Activated T-cell treated with anti-CD3 and anti-CD28 coated beads, Interleukin-2, amount 50 U/mL, for 72 hours (primary cell): ENCODE results near the gene SEM1. TPM values are rescaled to one million over a fixed set of nuclear protein-coding genes. Genes with fewer than 3 reads are reported as not detected.
"Not testable (repeated sequence)": the region's sequence is repeated elsewhere in the genome, so short reads cannot be mapped to it uniquely, and the experiment has no call there.

Source experiments
- ATAC-seq, 2 donors: fragments of 150-1000 bp; cut with Tn5 transposase; replicated peaks in 1 of 2; 2 replicates each; pipeline ENCODE4 v1.10.0; 2021; ENCODE audit warnings: moderate library complexity in 2 of 2, mild to moderate bottlenecking in 1 of 2
- DNase-seq, 2 donors: peaks; one replicate each; pipeline ENCODE4 v3.0.0; 2021 to 2022; ENCODE audit warnings: mixed read lengths in 1 of 2
- H3K27ac Mint-ChIP-seq: one replicate; pipeline ENCODE4 v1.8.0; 2022; ENCODE audit warnings: mild to moderate bottlenecking, moderate library complexity, mixed read lengths
- H3K27me3 Mint-ChIP-seq: one replicate; pipeline ENCODE4 v1.8.0; 2022; ENCODE audit warnings: low read depth, mixed read lengths
- H3K36me3 Mint-ChIP-seq, 2 donors: one replicate each; pipeline ENCODE4 v1.8.0; 2022; ENCODE audit warnings: mixed read lengths in 2 of 2, mild to moderate bottlenecking in 1 of 2; ENCODE audit not compliant: insufficient read depth in 2 of 2
- H3K4me1 Mint-ChIP-seq: one replicate; pipeline ENCODE4 v1.8.0; 2022; ENCODE audit warnings: low read depth, mixed read lengths
- H3K4me3 Mint-ChIP-seq, 2 donors: one replicate each; pipeline ENCODE4 v1.8.0; 2022; ENCODE audit warnings: mild to moderate bottlenecking in 2 of 2, mixed read lengths in 2 of 2, moderate library complexity in 2 of 2
- H3K9me3 Mint-ChIP-seq, 2 donors: one replicate each; pipeline ENCODE4 v1.8.0; 2022; ENCODE audit warnings: mixed read lengths in 2 of 2
- total RNA-seq, 2 donors: library from RNA; stranded (reverse); gene quantifications; one replicate each; pipeline ENCODE4 v1.2.3, GENCODE V29; 2022

Gene SEM1
- total RNA-seq, 2 donors from 2014 or later = 22.8 to 31.1 TPM

DNA sequence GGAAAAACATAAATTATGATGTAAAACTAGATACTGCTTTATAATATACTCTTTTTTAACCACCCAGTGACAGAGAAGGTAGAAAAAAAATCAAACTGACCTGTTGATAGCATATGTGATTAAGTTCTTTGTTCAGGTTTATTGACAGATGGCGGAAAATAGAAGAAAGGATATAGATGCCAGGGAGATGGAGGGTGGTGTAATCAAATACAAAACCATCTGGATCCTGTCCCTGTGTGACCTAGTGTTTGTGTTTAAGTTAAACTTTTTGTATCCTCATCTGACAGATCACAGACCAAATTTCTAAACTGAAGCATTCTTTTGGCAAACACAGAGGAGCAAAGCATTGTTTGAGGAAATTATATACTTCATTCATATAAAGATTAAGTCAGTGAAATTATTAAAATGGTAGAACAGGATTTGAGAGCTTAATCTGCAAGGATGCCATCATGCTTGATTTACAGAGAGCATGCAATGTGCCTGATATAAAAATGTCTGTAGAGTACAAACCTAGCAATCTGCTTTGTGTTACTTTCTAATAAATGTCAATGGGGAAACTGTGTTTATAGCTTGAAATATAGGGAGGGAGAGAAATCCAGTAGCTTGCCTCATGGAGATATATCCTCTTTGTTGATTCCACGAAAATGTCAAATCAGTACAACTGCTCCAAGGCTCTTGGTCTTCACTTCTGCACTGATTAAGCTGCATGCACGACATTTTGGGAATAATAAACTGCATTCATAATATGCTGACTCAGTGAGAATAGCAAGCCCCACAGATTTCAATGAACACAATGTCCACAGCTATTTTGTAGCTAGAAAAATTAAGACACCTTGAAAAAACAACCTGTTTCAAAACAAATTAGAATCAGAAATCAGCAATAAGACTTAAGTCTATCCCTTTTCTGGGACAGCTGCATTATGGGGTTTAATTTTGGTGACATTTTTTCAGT is 39.0 kb downstream of the SEM1 start:
- Mint-ChIP-seq H3K9me3 (no peaks in the 10 kb centered on the region), H3K36me3 (peaks cover 0 to 4% of the 10 kb centered on the region in 2 donors), H3K27ac (no peak overlapping the region)

DNA sequence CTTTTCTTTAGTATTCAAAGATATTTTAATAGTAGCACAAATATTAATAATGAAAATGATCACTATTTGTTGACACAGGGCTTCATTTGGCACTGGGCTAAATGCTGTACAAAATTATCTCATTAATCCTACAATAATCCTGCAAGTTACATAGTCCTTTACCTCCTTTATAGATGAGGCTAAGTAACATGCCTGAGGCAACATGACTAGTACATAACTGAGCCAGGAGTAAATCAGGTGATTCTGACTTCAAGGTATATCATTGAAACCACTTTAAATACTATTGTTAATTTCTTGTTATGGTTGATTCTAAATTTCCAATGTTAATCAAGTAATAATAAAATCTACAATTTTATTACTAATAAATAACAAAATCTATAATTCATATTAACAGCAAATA is 39.8 kb downstream of the SEM1 start:
- Mint-ChIP-seq H3K9me3 (no peaks in the 10 kb centered on the region), H3K4me1 (no peaks in the 10 kb centered on the region), H3K4me3 (no peak overlapping the region), H3K27me3 (no peaks in the 10 kb centered on the region), H3K27ac (no peak overlapping the region), H3K36me3 (peaks cover 0 to 4% of the 10 kb centered on the region in 2 donors)
- no peak for DNase-seq
- no peak for ATAC-seq

More for the DNA sequence above, 39.0 kb downstream of the SEM1 start:
- DNase-seq (no peak), ATAC-seq (no peak)
- Mint-ChIP-seq H3K27me3 (no peaks in the 10 kb centered on the region), H3K4me3 (no peak overlapping the region), H3K4me1 (no peaks in the 10 kb centered on the region)

DNA sequence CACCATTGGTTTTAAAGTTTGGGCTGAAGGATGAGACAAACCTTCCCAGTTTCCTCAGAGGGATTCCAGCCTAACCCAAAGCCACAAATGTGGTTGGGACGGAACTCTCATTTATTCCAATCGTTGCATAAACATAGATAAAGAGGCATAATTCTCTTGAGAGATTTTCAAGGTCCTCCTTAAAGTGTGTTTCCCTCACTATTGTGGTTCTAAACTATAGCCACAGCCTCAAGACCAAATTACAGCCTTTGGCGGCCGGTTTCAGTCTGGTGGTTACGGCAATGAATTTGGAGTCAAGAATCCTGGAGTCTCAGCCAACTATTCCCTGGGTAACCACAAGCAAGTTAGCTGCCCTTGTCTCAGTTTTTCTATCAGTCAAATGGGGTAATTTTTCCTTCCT is 42.6 kb downstream of the SEM1 start:
- no peaks in the 10 kb centered on the region for H3K9me3 Mint-ChIP-seq
- no peak for ATAC-seq
- no peaks in the 10 kb centered on the region for H3K4me1 Mint-ChIP-seq
- no peak for DNase-seq
- H3K4me3 Mint-ChIP-seq = no peak overlapping the region
- no peak overlapping the region for H3K27ac Mint-ChIP-seq
- H3K27me3 Mint-ChIP-seq = no peaks in the 10 kb centered on the region
- peaks cover 0 to 4% of the 10 kb centered on the region in 2 donors for H3K36me3 Mint-ChIP-seq

DNA sequence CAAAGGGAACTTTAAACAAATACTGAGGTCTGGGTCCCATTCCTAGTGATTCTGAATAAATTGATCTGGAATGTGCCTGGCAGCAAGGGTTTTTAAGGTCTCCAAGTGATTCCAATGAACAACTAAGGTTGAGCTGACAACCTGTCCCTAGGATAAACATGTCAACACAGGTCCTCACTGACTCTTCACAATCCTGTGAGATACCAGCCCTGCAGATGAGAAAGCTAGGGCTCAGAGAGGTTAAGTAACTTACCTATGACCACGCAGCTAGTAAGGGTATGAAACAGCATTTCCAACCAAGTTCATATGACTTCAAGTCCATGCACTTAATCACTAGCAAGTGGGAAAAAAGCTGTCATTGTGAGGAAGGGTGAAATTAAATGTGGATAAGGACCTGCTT is 44.0 kb downstream of the SEM1 start:
- Mint-ChIP-seq H3K4me1 (no peaks in the 10 kb centered on the region), H3K4me3 (no peak overlapping the region), H3K36me3 (peaks cover 0 to 4% of the 10 kb centered on the region in 2 donors), H3K9me3 (no peaks in the 10 kb centered on the region), H3K27me3 (no peaks in the 10 kb centered on the region), H3K27ac (no peak overlapping the region)
- DNase-seq = no peak
- no peak for ATAC-seq

DNA sequence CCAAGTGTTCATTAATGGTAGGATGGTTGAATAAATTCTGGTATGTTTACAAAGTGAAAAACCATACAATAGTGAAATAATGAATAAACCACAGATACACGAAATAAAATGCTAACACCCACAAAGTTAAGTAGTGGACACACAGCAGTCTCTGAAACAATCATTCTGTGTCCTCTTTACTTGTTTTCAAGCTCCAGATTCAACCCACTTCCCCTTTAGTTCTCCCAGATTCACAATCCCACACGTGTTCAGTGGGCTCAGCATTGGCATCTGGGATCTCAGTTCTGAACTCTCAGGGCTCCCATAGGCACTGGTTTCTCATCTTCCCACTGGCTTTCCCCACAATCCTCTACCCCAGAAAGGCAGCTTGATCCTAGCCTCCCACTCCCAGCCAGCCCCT is 44.9 kb downstream of the SEM1 start:
- ATAC-seq (no peak), DNase-seq (no peak)
- no peak overlapping the region for H3K4me3 Mint-ChIP-seq
- H3K4me1 Mint-ChIP-seq = no peaks in the 10 kb centered on the region
- no peaks in the 10 kb centered on the region for H3K27me3 Mint-ChIP-seq
- no peaks in the 10 kb centered on the region for H3K9me3 Mint-ChIP-seq
- H3K27ac Mint-ChIP-seq = no peak overlapping the region
- H3K36me3 Mint-ChIP-seq = no peaks in the 10 kb centered on the region

DNA sequence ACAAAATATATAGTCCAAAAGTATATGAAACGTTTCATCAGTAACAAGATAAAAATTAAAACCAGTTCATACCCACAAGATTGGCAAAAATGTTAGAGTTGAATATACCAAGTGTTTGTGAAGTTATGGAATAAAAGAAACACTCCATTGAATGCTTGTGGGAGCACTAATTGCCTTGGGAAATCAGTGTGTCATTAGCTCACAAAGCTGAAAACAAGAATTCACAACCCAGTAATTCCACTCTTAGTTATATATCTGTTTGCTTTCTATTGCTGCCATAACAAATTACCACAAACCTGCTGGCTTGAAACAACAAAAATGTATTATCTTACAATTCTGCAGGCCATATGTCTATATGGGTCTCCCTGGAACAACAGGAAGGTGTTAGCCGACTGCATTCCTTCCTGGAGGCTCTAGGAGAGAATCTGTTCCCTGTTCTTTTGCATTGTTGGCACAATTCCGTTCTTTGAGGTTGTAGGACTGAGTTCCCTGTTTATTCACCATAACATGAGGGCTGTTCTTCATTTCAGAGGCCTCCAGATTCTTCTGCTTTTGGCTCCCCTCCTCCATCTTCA is 45.7 kb downstream of the SEM1 start:
- Mint-ChIP-seq H3K9me3 (no peaks in the 10 kb centered on the region), H3K36me3 (no peaks in the 10 kb centered on the region), H3K4me3 (no peak overlapping the region), H3K4me1 (no peaks in the 10 kb centered on the region), H3K27ac (no peak overlapping the region), H3K27me3 (no peaks in the 10 kb centered on the region)
- no peak for ATAC-seq
- DNase-seq = no peak

DNA sequence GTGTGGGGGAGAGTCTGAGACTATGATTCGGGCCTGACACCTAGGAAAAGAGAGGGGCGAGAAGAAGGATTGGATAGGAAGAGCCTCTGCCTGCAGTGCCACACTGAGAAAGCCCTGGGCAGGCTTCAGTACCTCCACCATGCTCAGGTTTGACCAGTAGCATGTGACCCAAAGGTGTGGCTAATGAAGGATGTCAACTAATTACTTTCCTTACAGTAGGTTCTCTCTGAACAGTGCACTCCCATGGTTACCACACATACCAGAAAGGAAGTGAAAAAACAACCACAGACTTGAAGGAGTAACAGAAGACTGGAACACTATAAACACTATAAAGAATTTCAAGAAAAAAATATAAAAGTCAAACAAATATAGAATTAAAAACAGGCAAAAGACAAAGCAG is 46.2 kb downstream of the SEM1 start:
- DNase-seq = no peak
- H3K4me1 Mint-ChIP-seq = no peaks in the 10 kb centered on the region
- H3K4me3 Mint-ChIP-seq = no peak overlapping the region
- no peak for ATAC-seq
- no peaks in the 10 kb centered on the region for H3K27me3 Mint-ChIP-seq
- no peaks in the 10 kb centered on the region for H3K36me3 Mint-ChIP-seq
- H3K27ac Mint-ChIP-seq = no peak overlapping the region
- H3K9me3 Mint-ChIP-seq = no peaks in the 10 kb centered on the region

DNA sequence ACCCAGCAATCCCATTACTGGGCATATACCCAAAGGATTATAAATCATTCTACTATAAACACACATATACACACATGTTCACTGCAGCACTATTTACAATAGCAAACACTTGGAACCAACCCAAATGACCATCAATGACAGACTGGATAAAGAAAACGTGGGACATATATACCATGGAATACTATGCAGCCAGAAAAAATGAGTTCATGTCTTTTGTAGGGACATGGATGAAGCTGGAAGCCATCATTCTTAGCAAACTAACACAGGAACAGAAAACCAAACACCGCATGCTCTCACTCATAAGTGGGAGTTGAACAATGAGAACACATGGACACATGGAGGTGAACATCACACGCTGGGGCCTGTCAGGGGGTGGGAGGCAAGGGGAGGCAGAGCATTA is 47.5 kb downstream of the SEM1 start:
- H3K4me3 Mint-ChIP-seq, DNase-seq, ATAC-seq, H3K27ac Mint-ChIP-seq, H3K9me3 Mint-ChIP-seq, H3K4me1 Mint-ChIP-seq, H3K27me3 Mint-ChIP-seq, H3K36me3 Mint-ChIP-seq: not testable (repeated sequence)

DNA sequence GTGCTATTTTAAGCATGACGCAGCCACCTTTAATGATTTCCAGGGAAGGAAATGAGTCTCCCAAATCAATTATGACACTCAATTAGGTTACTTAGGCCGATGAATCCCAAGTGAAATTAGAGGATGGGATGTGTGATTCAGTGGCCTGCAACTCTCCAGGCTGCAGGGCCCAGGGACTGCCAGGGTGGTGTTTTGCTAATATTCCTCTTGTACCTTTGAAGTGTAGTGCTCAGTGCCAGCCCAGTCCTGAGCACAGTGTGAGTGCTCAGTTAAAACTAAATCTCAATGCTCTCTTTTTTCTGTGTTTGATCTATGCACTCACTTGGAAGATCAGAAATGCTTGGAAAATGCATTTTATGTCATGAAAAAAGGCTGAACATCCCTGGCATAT is 51.6 kb downstream of the SEM1 start:
- Mint-ChIP-seq H3K9me3 (no peaks in the 10 kb centered on the region), H3K27ac (no peak overlapping the region), H3K36me3 (no peaks in the 10 kb centered on the region), H3K4me3 (no peak overlapping the region), H3K27me3 (no peaks in the 10 kb centered on the region), H3K4me1 (no peaks in the 10 kb centered on the region)
- DNase-seq (no peak), ATAC-seq (no peak)

DNA sequence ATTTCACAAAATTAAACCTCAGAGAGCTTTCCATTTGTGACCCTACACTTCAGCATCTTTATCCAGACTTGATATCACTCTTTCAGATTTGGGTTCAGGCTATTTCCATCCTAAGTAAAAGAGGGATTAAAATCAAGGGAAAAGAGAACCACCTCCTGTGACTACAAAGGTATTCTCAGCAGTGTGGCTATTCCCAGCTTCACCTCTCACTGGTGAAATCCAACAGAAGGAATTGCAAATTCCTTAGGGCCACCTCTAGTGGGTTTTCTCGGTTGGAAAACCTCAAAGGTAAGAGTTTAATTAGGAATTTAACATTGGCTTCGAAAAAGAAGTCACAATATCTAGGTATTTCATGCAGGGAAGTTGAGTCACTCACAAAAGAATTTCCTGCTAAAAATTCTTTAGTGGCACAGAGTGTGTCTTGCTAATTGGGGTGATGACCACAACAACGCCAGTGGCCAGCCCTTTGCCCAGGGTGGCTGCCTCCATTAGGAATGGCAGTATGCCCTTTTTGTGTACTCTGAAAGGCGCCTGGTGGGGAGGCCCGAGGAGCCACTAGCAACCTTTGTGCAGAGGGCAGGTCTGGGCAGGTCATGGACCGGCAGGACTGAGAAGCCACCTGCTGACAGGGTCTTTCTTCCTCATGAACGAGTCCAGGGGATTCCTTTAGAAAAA is 52.2 kb downstream of the SEM1 start:
- ATAC-seq (no peak), DNase-seq (no peak)
- H3K4me3 Mint-ChIP-seq = no peak overlapping the region
- no peaks in the 10 kb centered on the region for H3K36me3 Mint-ChIP-seq
- no peaks in the 10 kb centered on the region for H3K9me3 Mint-ChIP-seq
- no peaks in the 10 kb centered on the region for H3K27me3 Mint-ChIP-seq
- no peak overlapping the region for H3K27ac Mint-ChIP-seq
- no peaks in the 10 kb centered on the region for H3K4me1 Mint-ChIP-seq

DNA sequence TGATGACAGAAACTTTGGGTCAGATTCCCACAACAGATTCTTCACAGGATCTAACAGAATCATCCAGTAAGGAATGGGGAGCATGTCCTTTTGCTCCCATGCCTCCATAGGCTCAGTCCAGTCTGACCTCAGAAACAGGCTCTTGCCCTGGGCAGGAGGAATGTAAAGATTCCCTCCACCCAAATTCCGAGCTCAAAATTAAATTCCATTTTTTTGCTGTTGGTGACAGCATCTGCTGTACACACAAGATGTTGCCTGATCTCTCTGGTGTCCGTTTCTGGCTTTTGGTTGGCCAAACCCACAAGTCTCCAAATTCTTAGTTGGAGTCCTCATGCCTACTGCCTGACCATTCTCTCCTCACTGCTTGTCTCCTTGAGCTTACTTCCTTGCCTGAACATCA is 53.7 kb downstream of the SEM1 start:
- H3K4me3 Mint-ChIP-seq = no peak overlapping the region
- no peak for ATAC-seq
- H3K27ac Mint-ChIP-seq = no peak overlapping the region
- DNase-seq = no peak
- H3K4me1 Mint-ChIP-seq = no peaks in the 10 kb centered on the region
- no peaks in the 10 kb centered on the region for H3K36me3 Mint-ChIP-seq
- peaks cover 0 to 2% of the 10 kb centered on the region in 2 donors for H3K9me3 Mint-ChIP-seq
- no peaks in the 10 kb centered on the region for H3K27me3 Mint-ChIP-seq

DNA sequence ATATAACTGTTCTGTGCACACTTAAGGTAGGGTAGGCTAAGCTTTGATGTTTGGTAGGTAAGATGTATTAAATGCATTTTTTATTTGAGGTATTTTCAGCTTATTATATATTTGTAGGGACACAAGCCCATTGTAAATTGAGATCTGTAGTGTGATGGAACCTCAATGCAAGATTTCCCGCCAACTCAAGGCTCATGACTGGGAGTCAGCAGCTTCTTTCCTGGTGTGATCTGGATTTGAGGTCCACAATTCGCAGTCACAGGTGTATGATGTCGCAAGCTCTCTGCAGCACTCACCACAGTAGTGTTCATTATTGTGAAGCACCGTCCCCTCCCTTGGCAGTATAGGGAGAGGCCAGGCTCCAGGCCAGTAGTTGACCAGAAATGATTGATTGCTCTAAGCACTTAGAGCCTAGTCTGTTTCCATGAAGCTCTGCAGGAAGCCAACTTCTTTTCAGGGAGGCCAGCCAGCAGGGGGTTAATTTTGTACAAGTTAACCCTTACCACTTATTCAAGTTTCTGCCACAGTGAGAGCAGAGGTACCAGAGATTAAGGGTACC is 54.9 kb downstream of the SEM1 start:
- peaks cover 0 to 2% of the 10 kb centered on the region in 2 donors for H3K9me3 Mint-ChIP-seq
- no peaks in the 10 kb centered on the region for H3K36me3 Mint-ChIP-seq
- no peak overlapping the region for H3K27ac Mint-ChIP-seq
- H3K27me3 Mint-ChIP-seq = no peaks in the 10 kb centered on the region
- ATAC-seq = no peak
- DNase-seq = no peak
- H3K4me1 Mint-ChIP-seq = no peaks in the 10 kb centered on the region
- H3K4me3 Mint-ChIP-seq = no peak overlapping the region

DNA sequence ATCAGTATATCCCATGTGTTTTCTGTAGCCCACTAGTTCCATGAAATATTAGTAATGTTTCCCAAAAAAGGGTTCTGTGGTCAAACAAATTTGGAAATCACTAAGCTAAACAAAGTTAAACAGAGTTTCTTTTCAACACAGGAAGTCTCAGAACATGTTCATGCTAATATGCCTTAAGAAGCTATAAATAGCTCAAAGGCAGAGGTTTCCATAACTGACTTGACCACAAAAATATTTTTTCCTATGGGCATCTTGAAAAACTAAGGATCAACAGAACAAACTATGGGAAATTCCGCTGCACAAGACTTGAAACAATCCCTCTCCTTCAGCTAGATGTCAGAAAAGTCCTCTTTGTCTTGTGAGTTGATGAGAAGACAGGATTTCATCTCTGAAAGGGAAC is 59.7 kb downstream of the SEM1 start:
- no peaks in the 10 kb centered on the region for H3K4me1 Mint-ChIP-seq
- H3K27me3 Mint-ChIP-seq = no peaks in the 10 kb centered on the region
- H3K9me3 Mint-ChIP-seq = peaks cover 0 to 2% of the 10 kb centered on the region in 2 donors
- no peaks in the 10 kb centered on the region for H3K36me3 Mint-ChIP-seq
- DNase-seq (no peak), ATAC-seq (no peak)
- no peak overlapping the region for H3K27ac Mint-ChIP-seq
- H3K4me3 Mint-ChIP-seq = no peak overlapping the region
